Muscle of back (tissue), 11 donors: ENCODE measurements around the gene FKRP. TPM values are rescaled to one million over a fixed set of nuclear protein-coding genes. Genes with fewer than 3 reads are reported as not detected.
A peak's percentile ranks its signal among the peaks of the same experiment; 100 is the strongest.
"Not testable (repeated sequence)": the region's sequence is repeated elsewhere in the genome, so short reads cannot be mapped to it uniquely, and the experiment has no call there.

Source experiments
- DNase-seq, 3 donors: peaks; one replicate each; pipeline versions ENCODE4 v3.0.0 to v3.0.0-alpha.2; 2013
- polyA plus RNA-seq, 10 donors: library from polyadenylated mRNA; unstranded; fragments of 120-200 nt; gene quantifications; one replicate each; pipeline ENCODE4 v1.2.1, GENCODE V29; 2013; ENCODE audit not compliant: insufficient read length in 10 of 10

The FKRP gene
- polyA plus RNA-seq, 10 donors: 12.5 to 21.1 (median 16.7) TPM

- no peak for DNase-seq
Measured at GRCh38 chr19:46783670-46784069, 37.8 kb downstream of the FKRP start.

GRCh38 chr19:46784262-46785053 is 38.6 kb downstream of the FKRP start:
- peak; percentile 44 to 89 (median 79) for DNase-seq

GRCh38 chr19:46785054-46785979 is 39.5 kb downstream of the FKRP start:
- no peak for DNase-seq

GRCh38 chr19:46785980-46786235 is 40.1 kb downstream of the FKRP start:
- DNase-seq: no peak

GRCh38 chr19:46786236-46787039 is 40.6 kb downstream of the FKRP start:
- DNase-seq: peak; percentile 85 to 94 (median 87)

- no peak for DNase-seq
Measured at GRCh38 chr19:46787040-46787330, 41.1 kb downstream of the FKRP start.

GRCh38 chr19:46787331-46788261 is 41.7 kb downstream of the FKRP start:
- peak; percentile 44 to 85 (median 48) for DNase-seq

GRCh38 chr19:46788262-46788967 is 42.6 kb downstream of the FKRP start, which contains the start of gene SLC1A5:
TSS of gene SLC1A5 (minus strand) at chr19:46788594. CDS start at chr19:46787965, 629 bp downstream.
- DNase-seq: peak; percentile 92 to 96 (median 95)

GRCh38 chr19:46788968-46789338 is 43.1 kb downstream of the FKRP start:
- no peak for DNase-seq

GRCh38 chr19:46789371-46789770 is 43.5 kb downstream of the FKRP start:
- no peak for DNase-seq

GRCh38 chr19:46791944-46792343 is 46.1 kb downstream of the FKRP start:
- no peak for DNase-seq

- no peak for DNase-seq
Measured at GRCh38 chr19:46797881-46798280, 52.0 kb downstream of the FKRP start.

GRCh38 chr19:46798713-46799112 is 52.9 kb downstream of the FKRP start:
- DNase-seq: no peak

GRCh38 chr19:46802152-46802551 is 56.3 kb downstream of the FKRP start:
- no peak for DNase-seq

GRCh38 chr19:46803555-46803954 is 57.7 kb downstream of the FKRP start:
- no peak for DNase-seq

- not testable (repeated sequence) for DNase-seq
Measured at GRCh38 chr19:46804432-46804831, 58.6 kb downstream of the FKRP start.

GRCh38 chr19:46806656-46807055 is 60.8 kb downstream of the FKRP start:
- no peak for DNase-seq
